ENCODE results near the gene SLC25A44.
A peak's percentile ranks its signal among the peaks of the same experiment; 100 is the strongest.

The SLC25A44 gene

GRCh38 chr1:156244126-156244525, 50.2 kb downstream of the SLC25A44 start:
- DNase-seq: no peak

GRCh38 chr1:156244712-156245111, 50.8 kb downstream of the SLC25A44 start:
- no peak for DNase-seq

GRCh38 chr1:156245451-156246232, 51.7 kb downstream of the SLC25A44 start:
- no peak for DNase-seq

GRCh38 chr1:156246241-156246780, 52.4 kb downstream of the SLC25A44 start:
- DNase-seq: no peak

- no peak for DNase-seq
Observed at GRCh38 chr1:156246781-156247459, 53.0 kb downstream of the SLC25A44 start.

GRCh38 chr1:156247460-156248322, 53.8 kb downstream of the SLC25A44 start, which contains the start of gene PAQR6:
Gene PAQR6, minus strand, starts transcription at chr1:156248056. Its CDS starts 1,325 bp downstream, at chr1:156246731.
- no peak for DNase-seq

GRCh38 chr1:156248323-156248683, 54.4 kb downstream of the SLC25A44 start:
- no peak for DNase-seq

- DNase-seq: no peak
Observed at GRCh38 chr1:156249593-156249992, 55.7 kb downstream of the SLC25A44 start.

GRCh38 chr1:156251527-156251926, 57.6 kb downstream of the SLC25A44 start:
- no peak for DNase-seq

- DNase-seq: no peak
Observed at GRCh38 chr1:156253634-156254033, 59.7 kb downstream of the SLC25A44 start.

- DNase-seq: peak; percentile 21
Observed at GRCh38 chr1:156257711-156258110, 63.8 kb downstream of the SLC25A44 start.

GRCh38 chr1:156258859-156259258, 65.0 kb downstream of the SLC25A44 start:
- no peak for DNase-seq

GRCh38 chr1:156259805-156260204, 65.9 kb downstream of the SLC25A44 start:
- DNase-seq: no peak

GRCh38 chr1:156260896-156261295, 67.0 kb downstream of the SLC25A44 start:
- DNase-seq: no peak

Measured in NK-92 treated with Interleukin-12 subunit alpha and Interleukin-12 subunit beta, amount 100 ng/mL, for 24 hours (cell line).